ENCODE data around the gene LRRC75B.

The LRRC75B gene

GRCh38 chr22:24585461-24585860 is 7.4 kb downstream of the LRRC75B start:
- no peak for DNase-seq (ENCODE audit: low spot score)

DNA sequence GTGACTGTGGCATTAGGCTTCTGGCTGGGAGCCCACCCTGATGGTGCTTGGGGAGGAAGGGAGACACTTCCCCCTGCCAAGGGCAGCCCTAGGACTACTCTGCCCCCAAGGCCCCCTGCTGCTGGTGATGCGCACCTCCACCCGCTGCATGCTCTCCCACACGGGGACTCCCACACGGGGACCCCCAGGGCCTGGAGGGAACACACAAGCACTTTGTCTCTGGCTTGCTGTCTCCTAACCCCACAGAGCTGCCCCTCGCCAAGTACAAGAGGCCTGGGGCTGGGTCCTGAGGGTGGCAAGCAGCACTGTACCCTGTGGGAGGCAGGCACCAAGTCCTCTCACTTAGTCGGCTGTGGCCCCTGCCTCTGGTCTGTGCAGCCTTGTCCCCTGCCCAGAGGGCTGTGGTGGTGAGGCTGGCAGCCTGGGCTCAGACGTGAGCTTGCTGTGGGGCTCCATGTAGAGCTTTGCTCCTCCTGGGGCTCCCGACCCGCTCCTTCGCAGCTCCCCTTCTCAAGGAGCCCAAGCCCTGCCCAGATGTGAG is 7.9 kb downstream of the LRRC75B start:
- no peak for DNase-seq (ENCODE audit: low spot score)

GRCh38 chr22:24584166-24584790 is 8.6 kb downstream of the LRRC75B start:
- no peak for DNase-seq (ENCODE audit: low spot score)

DNA sequence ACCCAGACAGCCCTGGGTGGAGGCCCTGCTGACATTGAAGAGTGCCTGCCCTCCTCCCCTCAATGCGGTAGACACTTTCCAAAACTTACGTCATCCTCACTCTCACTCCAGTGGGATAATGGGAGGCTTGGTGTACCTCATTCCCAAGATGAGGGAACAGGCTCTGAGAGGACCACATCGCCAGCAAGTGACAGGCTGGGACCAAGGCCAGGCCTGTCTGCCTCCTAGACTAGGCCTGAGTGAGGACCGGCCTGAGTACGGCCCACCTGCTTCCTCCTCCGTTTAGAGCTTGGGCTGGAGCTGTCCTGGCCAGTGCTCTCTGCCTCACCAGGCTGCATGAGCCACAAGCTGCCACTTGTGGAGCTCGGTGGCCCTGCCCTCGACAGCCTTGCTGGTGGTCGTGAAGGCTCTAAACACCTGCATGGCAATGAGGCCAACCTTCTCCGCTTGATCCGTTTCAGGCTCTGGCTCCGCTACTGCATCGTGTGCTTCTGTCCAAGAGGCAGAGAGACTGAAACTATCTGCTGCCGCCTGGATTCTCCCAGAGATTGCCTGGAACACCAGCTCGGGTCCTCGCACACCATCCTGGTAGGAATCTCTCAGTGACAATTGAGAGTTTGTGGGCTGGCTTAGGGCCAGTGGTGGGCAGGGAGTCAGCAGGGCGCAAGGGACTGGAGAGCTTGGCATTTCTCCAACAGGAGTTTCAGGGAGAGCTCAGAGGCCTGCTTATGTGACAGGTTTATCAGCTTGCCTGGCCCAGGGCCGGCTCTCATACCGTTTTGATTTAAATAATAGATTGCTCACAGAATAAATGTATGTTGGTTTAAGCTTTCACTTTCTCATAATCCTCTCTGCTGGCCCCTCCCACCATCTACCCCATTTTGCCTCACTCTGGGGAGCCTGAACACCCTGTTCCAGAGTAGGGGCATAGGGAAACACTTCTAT is 9.4 kb downstream of the LRRC75B start:
- DNase-seq (ENCODE audit: low spot score): no peak

GRCh38 chr22:24582056-24582814 is 10.6 kb downstream of the LRRC75B start:
- no peak for DNase-seq (ENCODE audit: low spot score)

- DNase-seq (ENCODE audit: low spot score): no peak
Measured at GRCh38 chr22:24580276-24580675, 12.6 kb downstream of the LRRC75B start.

DNA sequence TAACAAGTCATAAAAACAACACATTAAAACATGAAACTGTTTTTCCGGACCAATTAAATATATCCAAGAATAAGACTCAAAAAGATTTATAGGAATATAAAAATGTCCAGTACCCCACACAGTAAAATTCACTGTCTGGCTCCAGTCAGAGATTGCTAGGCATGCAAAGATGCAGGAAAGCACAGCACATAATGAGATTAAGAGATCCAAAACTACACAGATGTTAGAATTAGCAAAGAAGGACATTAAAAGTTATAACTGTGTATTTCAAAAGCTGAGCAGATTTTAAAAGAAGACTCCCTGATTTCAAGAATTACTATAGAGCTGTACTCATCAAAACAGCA is 13.6 kb downstream of the LRRC75B start:
- DNase-seq (ENCODE audit: low spot score): no peak

- no peak for DNase-seq (ENCODE audit: low spot score)
Measured at GRCh38 chr22:24578355-24579257, 14.3 kb downstream of the LRRC75B start.

GRCh38 chr22:24576778-24577177 is 16.1 kb downstream of the LRRC75B start:
- DNase-seq (ENCODE audit: low spot score): no peak

DNA sequence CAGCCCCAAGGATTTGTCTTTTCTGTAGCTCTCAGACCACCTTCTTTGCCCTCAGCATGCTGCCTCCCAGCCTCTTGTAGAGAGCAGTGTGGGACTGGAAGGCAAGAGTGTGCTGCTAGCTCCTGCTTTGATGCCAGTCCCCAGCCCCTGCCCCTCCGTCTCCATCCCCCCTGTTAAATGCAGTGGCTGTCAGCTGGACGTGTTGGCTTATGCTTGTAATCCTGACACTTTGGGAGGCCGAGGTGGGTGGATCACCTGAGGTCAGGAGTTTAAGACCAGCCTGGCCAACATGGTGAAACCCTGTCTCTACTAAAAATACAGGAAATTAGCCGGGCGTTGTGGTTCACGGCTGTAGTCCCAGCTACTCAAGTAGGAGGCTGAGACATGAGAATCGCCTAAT is 21.6 kb downstream of the LRRC75B start:
- DNase-seq (ENCODE audit: low spot score): no peak

- DNase-seq (ENCODE audit: low spot score): no peak
Measured at GRCh38 chr22:24567668-24568067, 25.2 kb downstream of the LRRC75B start.

DNA sequence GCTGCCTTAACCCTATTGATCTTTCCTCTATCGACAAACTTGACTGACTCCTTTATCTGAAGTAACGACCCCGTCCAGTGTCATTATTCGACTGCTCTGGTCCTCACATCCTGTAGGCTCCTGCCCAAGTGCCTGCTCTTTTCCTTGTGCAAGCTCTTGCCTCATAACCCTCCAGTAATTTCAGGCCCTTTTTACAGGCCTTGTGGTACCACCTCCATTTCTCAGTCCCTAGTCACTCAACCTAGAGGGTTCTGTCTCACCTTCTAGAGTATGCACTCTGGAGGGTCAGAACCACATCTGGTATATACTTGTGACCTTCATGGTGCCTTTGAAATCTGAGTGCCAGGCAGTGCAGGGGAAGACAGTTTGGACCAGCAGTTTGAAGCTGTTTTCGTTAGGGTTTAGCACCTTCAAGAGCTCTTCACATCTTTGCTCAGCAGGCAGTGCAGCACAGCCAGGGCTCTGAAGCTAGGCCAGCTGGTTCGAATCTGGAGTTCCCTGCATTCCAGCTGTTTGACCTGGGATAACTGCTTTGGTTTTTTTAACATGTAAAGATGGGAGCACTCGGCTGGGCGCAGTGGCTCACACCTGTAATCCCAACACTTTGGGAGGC is 25.9 kb downstream of the LRRC75B start:
- no peak for DNase-seq (ENCODE audit: low spot score)

DNA sequence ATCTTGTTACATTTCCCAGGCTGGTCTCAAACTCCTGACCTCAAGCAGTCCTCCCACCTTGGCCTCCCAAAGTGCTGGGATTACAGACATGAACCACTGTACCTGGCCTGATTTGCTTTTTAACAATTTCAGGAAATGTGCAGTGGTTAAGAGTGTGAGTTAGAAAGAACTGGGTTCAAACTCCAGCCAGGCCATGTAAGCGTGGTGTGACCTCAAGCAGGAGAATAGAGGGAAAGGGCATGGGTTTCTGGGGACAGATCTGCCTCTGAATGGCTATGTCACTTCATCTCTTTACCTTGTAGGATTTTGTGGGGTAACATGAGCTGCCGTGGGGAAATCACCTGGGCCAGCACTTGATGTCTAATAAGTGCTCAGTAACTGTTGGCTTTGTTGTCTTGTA is 27.8 kb downstream of the LRRC75B start:
- no peak for DNase-seq (ENCODE audit: low spot score)

GRCh38 chr22:24564376-24565058 is 28.4 kb downstream of the LRRC75B start:
- no peak for DNase-seq (ENCODE audit: low spot score)

GRCh38 chr22:24563246-24563645 is 29.6 kb downstream of the LRRC75B start:
- no peak for DNase-seq (ENCODE audit: low spot score)

GRCh38 chr22:24559471-24559870 is 33.4 kb downstream of the LRRC75B start:
- no peak for DNase-seq (ENCODE audit: low spot score)

GRCh38 chr22:24555165-24556039 is 37.5 kb downstream of the LRRC75B start, which contains the start of gene SNRPD3:
Gene SNRPD3 (plus strand): TSS chr22:24555999. CDS start chr22:24557675, 1,676 bp downstream.
- DNase-seq (ENCODE audit: low spot score): peak; percentile 100

- peak; percentile 25 for DNase-seq (ENCODE audit: low spot score)
Measured at GRCh38 chr22:24554313-24555164, 38.3 kb downstream of the LRRC75B start, which contains the start of gene GUCD1. Gene GUCD1 (minus strand): TSS chr22:24555138. CDS start chr22:24554991, 147 bp downstream.

Data from activated CD4-positive, alpha-beta T cell treated with anti-CD3 and anti-CD28 coated beads, Interleukin-2, Interleukin-4, amounts not matched to agents 100 ng/mL and 50 ng/mL, durations not matched to agents 16 hours and 8 hours (primary cell).